ENCODE measurements around the gene EEFSEC.

- TF ChIP-seq POLR2A (IDR thresholded peaks at IDR 0.05) (no peak), CTCF (IDR thresholded peaks at IDR 0.05) (no peak)
These were observed 235.7 kb downstream of the EEFSEC start for GRCh38 chr3:128388932-128389331.

Data from adrenal gland (tissue), 5 donors.